Measurements from ENCODE around the gene CDC6. TPM values are rescaled to one million over a fixed set of nuclear protein-coding genes. Genes with fewer than 3 reads are reported as not detected.

CDC6 gene
- total RNA-seq (ENCODE audit: low replicate concordance): 54.6 and 65.3 TPM in 2 replicates

- peaks cover 5% of the 10 kb centered on the region for H3K27me3 Mint-ChIP-seq (ENCODE audit: insufficient read depth, low read depth)
- H3K4me1 ChIP-seq: peaks cover 5% of the 10 kb centered on the region
- H3K36me3 Mint-ChIP-seq: peaks cover 4% of the 10 kb centered on the region
- peak; percentile 99 for DNase-seq (ENCODE audit: low spot score)
- peaks cover 25% of the 10 kb centered on the region for H3K4me1 Mint-ChIP-seq
- H3K27ac Mint-ChIP-seq: peak within 1 kb of the TSS; percentile 92
- peaks cover 9% of the 10 kb centered on the region for H4K20me1 ChIP-seq (ENCODE audit: low read depth)
- H3F3A ChIP-seq (ENCODE audit: low read depth): peaks cover 23% of the 10 kb centered on the region
- H3K9me3 ChIP-seq (ENCODE audit: low read depth): no peaks in the 10 kb centered on the region
- peak within 1 kb of the TSS; percentile 86 for H2AFZ ChIP-seq (replicated peaks)
- H3K9me3 Mint-ChIP-seq: no peaks in the 10 kb centered on the region
- peak within 1 kb of the TSS; percentile 99 for H3K4me3 Mint-ChIP-seq
- peaks cover 44% of the 10 kb centered on the region for H3K79me2 ChIP-seq (ENCODE audit: low read depth)
- peak within 1 kb of the TSS; percentile 84 for H3K4me2 ChIP-seq
- no peaks in the 10 kb centered on the region for H3K27me3 ChIP-seq
- H3K27ac ChIP-seq: peak within 1 kb of the TSS; percentile 78
- peak within 1 kb of the TSS; percentile 87 for H3K4me3 ChIP-seq
- H3K36me3 ChIP-seq: peaks cover 3% of the 10 kb centered on the region
- peak within 1 kb of the TSS; percentile 89 for H3K9ac ChIP-seq
- no peak for TF ChIP-seq EZH2phosphoT487 (IDR thresholded peaks at IDR 0.05)
- TF ChIP-seq CTCF (IDR thresholded peaks at IDR 0.05): no peak
- no peak for TF ChIP-seq EZH2 (IDR thresholded peaks at IDR 0.05)
These were observed at the start of gene CDC6 for GRCh38 chr17:40287494-40288369. Gene CDC6, plus strand, starts transcription at chr17:40287879. Its CDS starts 1,542 bp downstream, at chr17:40289421.

GRCh38 chr17:40241252-40241834, 46.3 kb upstream of the CDC6 start:
- Histone ChIP-seq H3K36me3 (no peaks in the 10 kb centered on the region), H3K27ac (peak overlapping the region; percentile 53), H2AFZ (replicated peaks) (no peak overlapping the region), H3K9ac (no peak overlapping the region), H3F3A (ENCODE audit: low read depth) (peaks cover 16% of the 10 kb centered on the region), H3K79me2 (ENCODE audit: low read depth) (peaks cover 90% of the 10 kb centered on the region), H3K9me3 (ENCODE audit: low read depth) (no peaks in the 10 kb centered on the region), H3K4me3 (no peak overlapping the region), H4K20me1 (ENCODE audit: low read depth) (peaks cover 26% of the 10 kb centered on the region), H3K27me3 (no peaks in the 10 kb centered on the region), H3K4me1 (peaks cover 10% of the 10 kb centered on the region), H3K4me2 (peak overlapping the region; percentile 15)
- peak overlapping the region; percentile 21 for H3K4me3 Mint-ChIP-seq
- H3K27ac Mint-ChIP-seq: peak overlapping the region; percentile 78
- H3K4me1 Mint-ChIP-seq: peaks cover 22% of the 10 kb centered on the region
- H3K36me3 Mint-ChIP-seq: peaks cover 3% of the 10 kb centered on the region
- TF ChIP-seq EZH2 (IDR thresholded peaks at IDR 0.05) (no peak), CTCF (IDR thresholded peaks at IDR 0.05) (no peak), EZH2phosphoT487 (IDR thresholded peaks at IDR 0.05) (no peak)
- H3K9me3 Mint-ChIP-seq: peaks cover 5% of the 10 kb centered on the region
- H3K27me3 Mint-ChIP-seq (ENCODE audit: insufficient read depth, low read depth): no peaks in the 10 kb centered on the region
- no peak for DNase-seq (ENCODE audit: low spot score)

GRCh38 chr17:40242774-40243173, 44.9 kb upstream of the CDC6 start:
- H3K79me2 ChIP-seq (ENCODE audit: low read depth): peaks cover 90% of the 10 kb centered on the region
- peaks cover 22% of the 10 kb centered on the region for H3K4me1 Mint-ChIP-seq
- no peaks in the 10 kb centered on the region for H3K27me3 ChIP-seq
- TF ChIP-seq CTCF (IDR thresholded peaks at IDR 0.05) (no peak), EZH2 (IDR thresholded peaks at IDR 0.05) (no peak), EZH2phosphoT487 (IDR thresholded peaks at IDR 0.05) (no peak)
- no peak overlapping the region for H2AFZ ChIP-seq (replicated peaks)
- peaks cover 10% of the 10 kb centered on the region for H3K4me1 ChIP-seq
- H3K27ac Mint-ChIP-seq: no peak overlapping the region
- no peak overlapping the region for H3K4me3 Mint-ChIP-seq
- peaks cover 3% of the 10 kb centered on the region for H3K36me3 Mint-ChIP-seq
- H3K36me3 ChIP-seq: no peaks in the 10 kb centered on the region
- peaks cover 16% of the 10 kb centered on the region for H3F3A ChIP-seq (ENCODE audit: low read depth)
- H4K20me1 ChIP-seq (ENCODE audit: low read depth): peaks cover 30% of the 10 kb centered on the region
- H3K4me3 ChIP-seq: no peak overlapping the region
- H3K4me2 ChIP-seq: no peak overlapping the region
- H3K27ac ChIP-seq: no peak overlapping the region
- no peaks in the 10 kb centered on the region for H3K9me3 ChIP-seq (ENCODE audit: low read depth)
- no peak for DNase-seq (ENCODE audit: low spot score)
- H3K9me3 Mint-ChIP-seq: peaks cover 5% of the 10 kb centered on the region
- H3K27me3 Mint-ChIP-seq (ENCODE audit: insufficient read depth, low read depth): no peaks in the 10 kb centered on the region
- peak overlapping the region; percentile 37 for H3K9ac ChIP-seq
